ENCODE measurements around the gene ZNF593.

The ZNF593 gene

GRCh38 chr1:26169669-26170471 is at the start of gene ZNF593:
Gene ZNF593 (plus strand): TSS chr1:26169908. CDS start chr1:26169984, 76 bp downstream.
- DNase-seq: peak; percentile 84 to 96 (median 93)
- intact Hi-C loops (cut with DNase I): loop anchor here (5.0 kb wide), 1 partner anchor 62 kb away; the partner anchor contains the start of gene CEP85

GRCh38 chr1:26121854-26122773 is 47.6 kb upstream of the ZNF593 start:
- intact Hi-C loops (cut with DNase I): no loop called here
- peak in 1 of 42 donors; percentile 35 for DNase-seq

- intact Hi-C loops (cut with DNase I): no loop called here
Measured at GRCh38 chr1:26122988-26123973, 46.4 kb upstream of the ZNF593 start.

GRCh38 chr1:26124418-26125331 is 45.0 kb upstream of the ZNF593 start:
- intact Hi-C loops (cut with DNase I): no loop called here
- DNase-seq: no peak

More at GRCh38 chr1:26122988-26123973, 46.4 kb upstream of the ZNF593 start:
- peak in 1 of 42 donors; percentile 32 for DNase-seq

- DNase-seq: no peak
- intact Hi-C loops (cut with DNase I): no loop called here
Measured at GRCh38 chr1:26125382-26125781, 44.3 kb upstream of the ZNF593 start.

GRCh38 chr1:26125946-26126320 is 43.8 kb upstream of the ZNF593 start:
- intact Hi-C loops (cut with DNase I): no loop called here
- DNase-seq: no peak

- peak in 1 of 42 donors; percentile 35 for DNase-seq
- intact Hi-C loops (cut with DNase I): no loop called here
Measured at GRCh38 chr1:26126321-26127084, 43.2 kb upstream of the ZNF593 start.

GRCh38 chr1:26127235-26128163 is 42.2 kb upstream of the ZNF593 start:
- intact Hi-C loops (cut with DNase I): no loop called here
- DNase-seq: peak in 8 of 42 donors; percentile 17 to 49 (median 28)

- DNase-seq: peak in 1 of 42 donors; percentile 31
- intact Hi-C loops (cut with DNase I): no loop called here
Measured at GRCh38 chr1:26129778-26130177, 39.9 kb upstream of the ZNF593 start.

- peak in 1 of 42 donors; percentile 8 for DNase-seq
- intact Hi-C loops (cut with DNase I): no loop called here
Measured at GRCh38 chr1:26130695-26131094, 39.0 kb upstream of the ZNF593 start.

- peak in 3 of 42 donors; percentile 27 to 56 (median 29) for DNase-seq
- intact Hi-C loops (cut with DNase I): no loop called here
Measured at GRCh38 chr1:26132128-26132833, 37.4 kb upstream of the ZNF593 start.

- intact Hi-C loops (cut with DNase I): no loop called here
- DNase-seq: no peak
Measured at GRCh38 chr1:26132834-26133167, 36.9 kb upstream of the ZNF593 start.

- intact Hi-C loops (cut with DNase I): no loop called here
- DNase-seq: no peak
Measured at GRCh38 chr1:26134466-26134865, 35.2 kb upstream of the ZNF593 start.

GRCh38 chr1:26138974-26139558 is 30.6 kb upstream of the ZNF593 start:
- no peak for DNase-seq
- intact Hi-C loops (cut with DNase I): no loop called here

GRCh38 chr1:26142159-26142558 is 27.5 kb upstream of the ZNF593 start:
- DNase-seq: peak in 1 of 42 donors; percentile 10
- intact Hi-C loops (cut with DNase I): no loop called here

Data from head of caudate nucleus (tissue), 42 donors.